Measurements from ENCODE around the gene SLC10A7.

GRCh38 chr4:146310319-146311021 lies 211.3 kb downstream of the SLC10A7 start:
- no peak for TF ChIP-seq CTCF (IDR thresholded peaks at IDR 0.05)
- TF ChIP-seq POLR2A (IDR thresholded peaks at IDR 0.05) = no peak
- no peak for TF ChIP-seq EP300 (IDR thresholded peaks at IDR 0.05; ENCODE audit: low read depth)
- TF ChIP-seq POLR2AphosphoS5 (IDR thresholded peaks at IDR 0.05) = no peak
